ENCODE data around the gene MT1B. TPM values are rescaled to one million over a fixed set of nuclear protein-coding genes. Genes with fewer than 3 reads are reported as not detected.

Gene MT1B
- total and polyA plus RNA-seq, 2 of the 13 experiments (the other 11 are each of a cell fraction or from before 2014, with no cell fraction given): 0.89 TPM; not detected in 1

DNA sequence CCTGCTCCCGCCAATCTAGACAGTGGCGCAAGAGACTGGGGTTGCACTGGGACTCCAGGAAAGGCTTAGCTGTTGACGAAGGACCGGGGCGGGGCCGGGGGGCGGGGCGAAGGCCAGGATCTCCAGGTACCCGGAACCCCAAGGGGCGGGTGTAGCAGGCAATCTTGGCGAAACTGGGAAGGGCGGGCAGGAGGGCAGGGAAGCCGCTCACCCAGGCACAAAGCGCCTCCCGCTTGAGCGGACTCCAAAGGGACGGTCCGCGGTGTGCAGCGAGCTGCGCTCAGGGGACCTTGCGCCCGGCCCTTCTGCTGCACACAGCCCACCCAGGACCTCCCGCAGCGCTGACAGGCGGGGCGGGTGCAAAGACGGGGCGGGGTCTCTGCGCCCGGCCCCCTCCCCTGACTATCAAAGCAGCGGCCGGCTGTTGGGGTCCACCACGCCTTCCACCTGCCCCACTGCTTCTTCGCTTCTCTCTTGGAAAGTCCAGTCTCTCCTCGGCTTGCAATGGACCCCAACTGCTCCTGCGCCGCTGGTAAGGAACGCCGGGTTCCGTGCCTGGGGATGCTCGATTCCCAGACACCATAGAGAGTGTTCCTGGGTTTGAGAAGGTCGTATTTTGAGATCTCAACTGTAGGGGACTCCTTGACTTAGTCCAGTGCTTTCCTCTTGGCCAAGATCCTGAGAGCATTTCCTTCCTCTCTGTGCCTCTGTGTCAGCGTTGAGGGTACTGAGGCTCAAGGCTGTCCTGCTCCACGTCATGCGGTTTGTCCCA lies 6.1 kb downstream of the MT1B start, which contains the start of gene MT1F (continued):
- TF ChIP-seq NFE2L1 (CRISPR knock-in tag; IDR thresholded peaks at IDR 0.05; ENCODE audit: borderline replicate concordance) (no peak), SMAD3 (CRISPR knock-in tag; IDR thresholded peaks at IDR 0.05) (no peak), BATF2 (CRISPR knock-in tag; IDR thresholded peaks at IDR 0.05) (no peak), NFIC (IDR thresholded peaks at IDR 0.05; ENCODE audit: low read length) (no peak), SATB2 (CRISPR knock-in tag; IDR thresholded peaks at IDR 0.05) (no peak), ZHX1 (CRISPR knock-in tag; IDR thresholded peaks at IDR 0.05; ENCODE audit: low read depth) (no peak), ZBTB3 (CRISPR knock-in tag; IDR thresholded peaks at IDR 0.05; ENCODE audit: borderline replicate concordance, low read depth) (no peak), NFIB (CRISPR knock-in tag; IDR thresholded peaks at IDR 0.05; ENCODE audit: borderline replicate concordance) (no peak), PAX8 (CRISPR knock-in tag; IDR thresholded peaks at IDR 0.05; ENCODE audit: borderline replicate concordance) (no peak), FOXC1 (CRISPR knock-in tag; IDR thresholded peaks at IDR 0.05; ENCODE audit: borderline replicate concordance) (peak; percentile 56), DMAP1 (CRISPR knock-in tag; IDR thresholded peaks at IDR 0.05) (peak; percentile 44; the same call in 1 of the 2 replicates), EZH2 (conservative IDR thresholded peaks at IDR 0.05; ENCODE audit: low read depth, low read length) (no peak), ASH2L (IDR thresholded peaks at IDR 0.05; ENCODE audit: insufficient read length, low read depth, low read length) (no peak), CBX5 (CRISPR knock-in tag; IDR thresholded peaks at IDR 0.05; ENCODE audit: borderline replicate concordance) (no peak), EED (CRISPR knock-in tag; IDR thresholded peaks at IDR 0.05) (no peak), ZNF768 (CRISPR knock-in tag; IDR thresholded peaks at IDR 0.05) (peak; percentile 51), ZNF3 (CRISPR knock-in tag; IDR thresholded peaks at IDR 0.05) (no peak)
- TF ChIP-seq, protein P1, sequence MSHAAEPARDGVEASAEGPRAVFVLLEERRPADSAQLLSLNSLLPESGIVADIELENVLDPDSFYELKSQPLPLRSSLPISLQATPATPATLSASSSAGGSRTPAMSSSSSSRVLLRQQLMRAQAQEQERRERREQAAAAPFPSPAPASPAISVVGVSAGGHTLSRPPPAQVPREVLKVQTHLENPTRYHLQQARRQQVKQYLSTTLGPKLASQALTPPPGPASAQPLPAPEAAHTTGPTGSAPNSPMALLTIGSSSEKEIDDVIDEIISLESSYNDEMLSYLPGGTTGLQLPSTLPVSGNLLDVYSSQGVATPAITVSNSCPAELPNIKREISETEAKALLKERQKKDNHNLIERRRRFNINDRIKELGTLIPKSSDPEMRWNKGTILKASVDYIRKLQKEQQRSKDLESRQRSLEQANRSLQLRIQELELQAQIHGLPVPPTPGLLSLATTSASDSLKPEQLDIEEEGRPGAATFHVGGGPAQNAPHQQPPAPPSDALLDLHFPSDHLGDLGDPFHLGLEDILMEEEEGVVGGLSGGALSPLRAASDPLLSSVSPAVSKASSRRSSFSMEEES (CRISPR knock-in tag; IDR thresholded peaks at IDR 0.05): no peak
- TF ChIP-seq, protein P2, sequence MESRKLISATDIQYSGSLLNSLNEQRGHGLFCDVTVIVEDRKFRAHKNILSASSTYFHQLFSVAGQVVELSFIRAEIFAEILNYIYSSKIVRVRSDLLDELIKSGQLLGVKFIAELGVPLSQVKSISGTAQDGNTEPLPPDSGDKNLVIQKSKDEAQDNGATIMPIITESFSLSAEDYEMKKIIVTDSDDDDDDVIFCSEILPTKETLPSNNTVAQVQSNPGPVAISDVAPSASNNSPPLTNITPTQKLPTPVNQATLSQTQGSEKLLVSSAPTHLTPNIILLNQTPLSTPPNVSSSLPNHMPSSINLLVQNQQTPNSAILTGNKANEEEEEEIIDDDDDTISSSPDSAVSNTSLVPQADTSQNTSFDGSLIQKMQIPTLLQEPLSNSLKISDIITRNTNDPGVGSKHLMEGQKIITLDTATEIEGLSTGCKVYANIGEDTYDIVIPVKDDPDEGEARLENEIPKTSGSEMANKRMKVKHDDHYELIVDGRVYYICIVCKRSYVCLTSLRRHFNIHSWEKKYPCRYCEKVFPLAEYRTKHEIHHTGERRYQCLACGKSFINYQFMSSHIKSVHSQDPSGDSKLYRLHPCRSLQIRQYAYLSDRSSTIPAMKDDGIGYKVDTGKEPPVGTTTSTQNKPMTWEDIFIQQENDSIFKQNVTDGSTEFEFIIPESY (CRISPR knock-in tag; IDR thresholded peaks at IDR 0.05): no peak
- TF ChIP-seq, protein P3, sequence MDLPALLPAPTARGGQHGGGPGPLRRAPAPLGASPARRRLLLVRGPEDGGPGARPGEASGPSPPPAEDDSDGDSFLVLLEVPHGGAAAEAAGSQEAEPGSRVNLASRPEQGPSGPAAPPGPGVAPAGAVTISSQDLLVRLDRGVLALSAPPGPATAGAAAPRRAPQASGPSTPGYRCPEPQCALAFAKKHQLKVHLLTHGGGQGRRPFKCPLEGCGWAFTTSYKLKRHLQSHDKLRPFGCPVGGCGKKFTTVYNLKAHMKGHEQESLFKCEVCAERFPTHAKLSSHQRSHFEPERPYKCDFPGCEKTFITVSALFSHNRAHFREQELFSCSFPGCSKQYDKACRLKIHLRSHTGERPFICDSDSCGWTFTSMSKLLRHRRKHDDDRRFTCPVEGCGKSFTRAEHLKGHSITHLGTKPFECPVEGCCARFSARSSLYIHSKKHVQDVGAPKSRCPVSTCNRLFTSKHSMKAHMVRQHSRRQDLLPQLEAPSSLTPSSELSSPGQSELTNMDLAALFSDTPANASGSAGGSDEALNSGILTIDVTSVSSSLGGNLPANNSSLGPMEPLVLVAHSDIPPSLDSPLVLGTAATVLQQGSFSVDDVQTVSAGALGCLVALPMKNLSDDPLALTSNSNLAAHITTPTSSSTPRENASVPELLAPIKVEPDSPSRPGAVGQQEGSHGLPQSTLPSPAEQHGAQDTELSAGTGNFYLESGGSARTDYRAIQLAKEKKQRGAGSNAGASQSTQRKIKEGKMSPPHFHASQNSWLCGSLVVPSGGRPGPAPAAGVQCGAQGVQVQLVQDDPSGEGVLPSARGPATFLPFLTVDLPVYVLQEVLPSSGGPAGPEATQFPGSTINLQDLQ (CRISPR knock-in tag; IDR thresholded peaks at IDR 0.05): 0 out of 2 replicates have a peak, but pooled peaks have one; percentile 49
